GM23338 (cell line): ENCODE measurements around the gene SRPK1.

Experiments used
- CTCF ChIP-seq, 2 experiments: fragments of 200-600 bp in 1 of 2; sonication (generic) in 1 of 2; conservative IDR thresholded peaks; 2 replicates each; pipeline versions ENCODE4 v1.5.1 to v1.6.1; 2016 to 2017; ENCODE audit warnings: antibody characterized with exemption in 2 of 2, low read depth in 2 of 2, mild to moderate bottlenecking in 2 of 2, moderate library complexity in 1 of 2
- ETS1 ChIP-seq: IDR thresholded peaks from 2 replicates; pipeline ENCODE4 v1.6.1; 2016; ENCODE audit warnings: antibody characterized with exemption

GRCh38 chr6:35809809-35810208, 111.1 kb downstream of the SRPK1 start:
- TF ChIP-seq ETS1: no peak
- TF ChIP-seq CTCF (conservative IDR thresholded peaks at IDR 0.05; ENCODE audit: low read depth in 2 of 2): no peak
